Activated CD4-positive, alpha-beta T cell treated with anti-CD3 and anti-CD28 coated beads, Interleukin-2, amount 10 ng/mL, durations not matched to agents 24 days and 14 days (primary cell): ENCODE data around the gene TERT. TPM values are rescaled to one million over a fixed set of nuclear protein-coding genes. Genes with fewer than 3 reads are reported as not detected.

Experiments
- DNase-seq: peaks from one replicate; pipeline ENCODE4 v3.0.0; 2022
- H3K27ac Mint-ChIP-seq: one replicate; pipeline ENCODE4 v1.8.0; 2022; ENCODE audit warnings: mild to moderate bottlenecking, mixed read lengths
- H3K27me3 Mint-ChIP-seq: one replicate; pipeline ENCODE4 v1.8.0; 2022; ENCODE audit warnings: mixed read lengths
- H3K36me3 Mint-ChIP-seq: one replicate; pipeline ENCODE4 v1.8.0; 2022; ENCODE audit warnings: low read depth, mild to moderate bottlenecking, mixed read lengths
- H3K4me1 Mint-ChIP-seq: one replicate; pipeline ENCODE4 v1.8.0; 2021; ENCODE audit warnings: mixed read lengths
- H3K4me3 Mint-ChIP-seq: one replicate; pipeline ENCODE4 v1.8.0; 2022; ENCODE audit warnings: mild to moderate bottlenecking, moderate library complexity, mixed read lengths
- H3K9me3 Mint-ChIP-seq: one replicate; pipeline ENCODE4 v1.8.0; 2021; ENCODE audit warnings: mixed read lengths
- intact Hi-C: fragments of 100-400 bp; cut with micrococcal nuclease; formaldehyde crosslinking; loops from one replicate; pipeline ENCODE4 v1.15.1; 2023
- total RNA-seq: library from RNA; stranded (reverse); gene quantifications from 2 replicates; pipeline ENCODE4 v1.2.3, GENCODE V29; 2022

Gene TERT
- total RNA-seq, 1 donor from 2014 or later: 16.8 TPM

- Mint-ChIP-seq H3K36me3 (no peaks in the 10 kb centered on the region), H3K27ac (no peak overlapping the region), H3K4me3 (no peak overlapping the region), H3K4me1 (no peaks in the 10 kb centered on the region), H3K9me3 (no peaks in the 10 kb centered on the region), H3K27me3 (no peaks in the 10 kb centered on the region)
- no peak for DNase-seq
- intact Hi-C loops: no loop called here
These were observed 89.3 kb downstream of the TERT start for GRCh38 chr5:1205255-1206180.

- no peak for DNase-seq
- intact Hi-C loops: no loop called here
- Mint-ChIP-seq H3K27me3 (no peaks in the 10 kb centered on the region), H3K27ac (no peak overlapping the region), H3K4me3 (no peak overlapping the region), H3K4me1 (no peaks in the 10 kb centered on the region), H3K9me3 (no peaks in the 10 kb centered on the region), H3K36me3 (no peaks in the 10 kb centered on the region)
These were observed 90.1 kb downstream of the TERT start for GRCh38 chr5:1204693-1205242.

- no peak for DNase-seq
- Mint-ChIP-seq H3K27me3 (no peaks in the 10 kb centered on the region), H3K4me1 (no peaks in the 10 kb centered on the region), H3K27ac (no peak overlapping the region), H3K9me3 (no peaks in the 10 kb centered on the region), H3K36me3 (no peaks in the 10 kb centered on the region), H3K4me3 (no peak overlapping the region)
- intact Hi-C loops: no loop called here
These were observed 90.7 kb downstream of the TERT start for GRCh38 chr5:1203968-1204692.

GRCh38 chr5:1203311-1203967 is 91.4 kb downstream of the TERT start:
- no peak overlapping the region for H3K27ac Mint-ChIP-seq
- intact Hi-C loops: no loop called here
- no peak for DNase-seq
- H3K36me3 Mint-ChIP-seq: no peaks in the 10 kb centered on the region
- no peaks in the 10 kb centered on the region for H3K4me1 Mint-ChIP-seq
- H3K27me3 Mint-ChIP-seq: no peaks in the 10 kb centered on the region
- no peak overlapping the region for H3K4me3 Mint-ChIP-seq
- no peaks in the 10 kb centered on the region for H3K9me3 Mint-ChIP-seq

Other genes starting within 250 kb of the TERT start
- 32.1 and 33.4 TPM in 2 replicates for gene SLC12A7, start 183.0 kb downstream of the TERT start, total RNA-seq
- not detected in 2 replicates for gene SLC6A19, start 93.5 kb downstream of the TERT start, total RNA-seq
- gene SLC6A18, start 69.7 kb downstream of the TERT start, total RNA-seq: not detected in 2 replicates
- 113 and 114 TPM in 2 replicates for gene CLPTM1L, start 50.0 kb upstream of the TERT start, total RNA-seq
- not detected in 2 replicates for gene SLC6A3, start 150.4 kb upstream of the TERT start, total RNA-seq
- gene LPCAT1, start 228.9 kb upstream of the TERT start, total RNA-seq: 93.2 and 95.6 TPM in 2 replicates